Lung (tissue), 12 donors: ENCODE measurements around the gene NCOA1. TPM values are rescaled to one million over a fixed set of nuclear protein-coding genes. Genes with fewer than 3 reads are reported as not detected.

Experiments
- ATAC-seq: fragments of 200-7000 bp; cut with Tn5 transposase; one replicate; pipeline ENCODE4 v1.9.1; 2020; ENCODE audit warnings: moderate number of reproducible peaks; ENCODE audit not compliant: insufficient read depth, low FRiP score
- DNase-seq, 3 donors: peaks; one replicate each; pipeline ENCODE4 v3.0.0-alpha.2; 2013 to 2017
- H3K27ac ChIP-seq, 2 donors: one replicate each; pipeline ENCODE4 v1.5.1; 2013; ENCODE audit warnings: mild to moderate bottlenecking in 2 of 2, moderate library complexity in 2 of 2, control low read depth in 1 of 2, inconsistent platforms in 1 of 2, low read depth in 1 of 2, low read length in 1 of 2
- H3K27me3 ChIP-seq, 3 donors: one replicate each; pipeline ENCODE4 v1.5.1; 2013; ENCODE audit warnings: low read length in 2 of 3; ENCODE audit not compliant: control insufficient read depth in 3 of 3, insufficient read depth in 3 of 3
- H3K36me3 ChIP-seq, 4 donors: one replicate each; pipeline ENCODE4 v1.5.1; 2013; ENCODE audit warnings: low read length in 4 of 4, mild to moderate bottlenecking in 1 of 4, moderate library complexity in 1 of 4; ENCODE audit not compliant: control insufficient read depth in 4 of 4, insufficient read depth in 4 of 4
- H3K4me1 ChIP-seq, 5 donors: one replicate each; pipeline ENCODE4 v1.5.1; 2013; ENCODE audit warnings: low read length in 5 of 5, mild to moderate bottlenecking in 2 of 5, moderate library complexity in 1 of 5; ENCODE audit not compliant: control insufficient read depth in 5 of 5, insufficient read depth in 5 of 5
- H3K4me3 ChIP-seq: one replicate; pipeline ENCODE4 v1.5.1; 2013; ENCODE audit warnings: mild to moderate bottlenecking, control low read depth, moderate library complexity
- H3K9ac ChIP-seq, 2 donors: one replicate each; pipeline ENCODE4 v1.5.1; 2013; ENCODE audit warnings: low read length in 2 of 2, control low read depth in 1 of 2; ENCODE audit not compliant: insufficient read depth in 1 of 2
- H3K9me3 ChIP-seq, 4 donors: one replicate each; pipeline ENCODE4 v1.5.1; 2013; ENCODE audit warnings: low read length in 3 of 4, mild to moderate bottlenecking in 1 of 4, moderate library complexity in 1 of 4; ENCODE audit not compliant: control insufficient read depth in 4 of 4, insufficient read depth in 3 of 4
- WGBS, 2 donors: extraction: QIAGEN DNeasy Blood & Tissue Kit; methylation state at CpG; one replicate each; pipeline ENCODE4 v1.1.7; 2013; 5-methylcytosine and 5-hydroxymethylcytosine counted together
- polyA plus RNA-seq, 2 donors: library from polyadenylated mRNA; stranded (reverse); fragments of 200-250 nt; gene quantifications; one replicate each; pipeline ENCODE4 v1.2.1, GENCODE V29; 2013
- total RNA-seq, 2 donors: library from RNA; depleted of rRNA in 1 of 2; stranded (reverse); fragments of >200 nt in 1 of 2; gene quantifications; one replicate each; pipeline ENCODE4 v1.2.1, GENCODE V29; 2014 to 2021
- TF ChIP-seq, protein P1 (sequence below): IDR thresholded peaks from 2 replicates; pipeline ENCODE4 v1.5.1; 2012; ENCODE audit warnings: mild to moderate bottlenecking; ENCODE audit errors: control extremely low read depth, extremely low read depth
- donor health status: control.
- donor health status: control.
- donor health status: Bipolar disorder and iron deficiency.
- donor health status: healthy.
- donor health status: DM: yes; HTN: yes; CAD: no.

NCOA1 gene
- total and polyA plus RNA-seq, 4 donors, result 8.3 to 123 (median 27.3) TPM

DNA sequence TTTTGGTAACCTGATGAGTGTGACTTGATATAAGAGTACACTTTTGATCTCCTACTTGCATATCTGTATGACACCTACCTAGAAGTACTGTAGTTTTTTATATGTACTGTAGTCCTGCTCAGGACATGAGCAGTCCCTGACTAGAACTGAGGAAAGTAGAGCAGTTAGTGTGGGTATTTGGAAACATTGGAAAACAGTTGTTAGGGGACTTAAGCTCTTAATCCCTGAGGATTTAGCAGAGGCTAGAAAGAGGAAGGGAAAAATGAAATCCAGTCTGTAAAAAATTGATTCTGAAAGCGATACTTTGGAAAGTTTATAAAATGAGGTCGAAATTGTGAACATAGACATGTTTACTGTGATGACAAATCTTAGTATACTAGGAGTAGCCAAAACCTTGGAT, 125.6 kb downstream of the NCOA1 start:
- DNase-seq (no peak), ATAC-seq (no peak)
- Histone ChIP-seq H3K27ac (no peak overlapping the region), H3K9me3 (no peaks in the 10 kb centered on the region), H3K36me3 (peaks cover 0 to 3% (median 0%) of the 10 kb centered on the region in 4 donors), H3K4me3 (no peak overlapping the region), H3K4me1 (peaks cover 0 to 14% (median 1%) of the 10 kb centered on the region in 5 donors), H3K27me3 (no peaks in the 10 kb centered on the region), H3K9ac (no peak overlapping the region)
- TF ChIP-seq, protein P1, sequence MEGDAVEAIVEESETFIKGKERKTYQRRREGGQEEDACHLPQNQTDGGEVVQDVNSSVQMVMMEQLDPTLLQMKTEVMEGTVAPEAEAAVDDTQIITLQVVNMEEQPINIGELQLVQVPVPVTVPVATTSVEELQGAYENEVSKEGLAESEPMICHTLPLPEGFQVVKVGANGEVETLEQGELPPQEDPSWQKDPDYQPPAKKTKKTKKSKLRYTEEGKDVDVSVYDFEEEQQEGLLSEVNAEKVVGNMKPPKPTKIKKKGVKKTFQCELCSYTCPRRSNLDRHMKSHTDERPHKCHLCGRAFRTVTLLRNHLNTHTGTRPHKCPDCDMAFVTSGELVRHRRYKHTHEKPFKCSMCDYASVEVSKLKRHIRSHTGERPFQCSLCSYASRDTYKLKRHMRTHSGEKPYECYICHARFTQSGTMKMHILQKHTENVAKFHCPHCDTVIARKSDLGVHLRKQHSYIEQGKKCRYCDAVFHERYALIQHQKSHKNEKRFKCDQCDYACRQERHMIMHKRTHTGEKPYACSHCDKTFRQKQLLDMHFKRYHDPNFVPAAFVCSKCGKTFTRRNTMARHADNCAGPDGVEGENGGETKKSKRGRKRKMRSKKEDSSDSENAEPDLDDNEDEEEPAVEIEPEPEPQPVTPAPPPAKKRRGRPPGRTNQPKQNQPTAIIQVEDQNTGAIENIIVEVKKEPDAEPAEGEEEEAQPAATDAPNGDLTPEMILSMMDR, result no peak
- WGBS, 2 donors, result 85 to 93% methylated on average over 2 of the region's 2 CpGs

GRCh38 chr2:24617424-24617823, 126.4 kb downstream of the NCOA1 start:
- DNase-seq, result no peak

GRCh38 chr2:24618144-24618543, 127.1 kb downstream of the NCOA1 start:
- Histone ChIP-seq H3K36me3 (peaks cover 0 to 2% (median 0%) of the 10 kb centered on the region in 4 donors), H3K4me1 (peaks cover 0 to 20% (median 1%) of the 10 kb centered on the region in 5 donors), H3K27ac (no peak overlapping the region), H3K4me3 (no peak overlapping the region), H3K27me3 (no peaks in the 10 kb centered on the region), H3K9ac (no peak overlapping the region), H3K9me3 (no peaks in the 10 kb centered on the region)
- 61 to 78% methylated on average over 1 of the region's 1 CpG for WGBS, 2 donors
- ATAC-seq (no peak), DNase-seq (peak in 1 of 3 donors; percentile 20)
- TF ChIP-seq, protein P1, result no peak

More at GRCh38 chr2:24617424-24617823, 126.4 kb downstream of the NCOA1 start:
- Histone ChIP-seq H3K9ac (no peak overlapping the region), H3K36me3 (peaks cover 0 to 3% (median 0%) of the 10 kb centered on the region in 4 donors), H3K27me3 (no peaks in the 10 kb centered on the region), H3K4me1 (peaks cover 0 to 18% (median 1%) of the 10 kb centered on the region in 5 donors), H3K27ac (peak overlapping the region in 1 of 2 donors; percentile 16), H3K9me3 (no peaks in the 10 kb centered on the region), H3K4me3 (no peak overlapping the region)
- TF ChIP-seq, protein P1, result no peak
- no peak for ATAC-seq
- 94 to 96% methylated on average over 2 of the region's 2 CpGs for WGBS, 2 donors

DNA sequence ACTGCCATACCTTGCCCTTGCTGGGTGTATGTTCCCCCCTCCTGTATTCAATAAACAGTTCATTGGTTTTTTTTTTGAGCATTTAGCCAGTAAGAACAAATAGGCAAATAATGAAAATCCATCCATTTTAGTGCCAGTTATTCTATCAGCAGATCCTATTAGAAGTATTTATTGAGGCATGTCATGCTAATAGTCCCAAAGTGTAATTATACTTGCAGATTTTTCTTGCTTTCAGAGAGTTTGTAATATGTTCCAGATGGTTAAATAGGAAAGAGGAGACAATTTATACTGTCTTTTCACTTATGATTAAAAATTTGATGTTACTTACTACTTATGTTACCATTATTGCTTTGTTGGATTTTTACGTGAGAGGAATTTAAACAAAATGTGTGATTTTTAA, 127.6 kb downstream of the NCOA1 start:
- Histone ChIP-seq H3K9me3 (no peaks in the 10 kb centered on the region), H3K9ac (no peak overlapping the region), H3K4me3 (no peak overlapping the region), H3K27ac (no peak overlapping the region), H3K27me3 (no peaks in the 10 kb centered on the region), H3K4me1 (peaks cover 0 to 20% (median 2%) of the 10 kb centered on the region in 5 donors), H3K36me3 (no peaks in the 10 kb centered on the region)
- no peak for DNase-seq
- no peak for ATAC-seq
- TF ChIP-seq, protein P1, result no peak
- 97 to 98% methylated on average over 1 of the region's 1 CpG for WGBS, 2 donors
